Right atrium auricular region (tissue), 2 donors: ENCODE data around the gene NPPA. TPM values are rescaled to one million over a fixed set of nuclear protein-coding genes. Genes with fewer than 3 reads are reported as not detected.

ENCODE experiments used
- DNase-seq: peaks from one replicate; pipeline ENCODE4 v3.0.0-alpha.2; 2019; ENCODE audit warnings: low spot score
- H3K27ac ChIP-seq, 2 donors: fragments of 200-600 bp; sonication (generic); 1 replicate in 1 of 2; 2 replicates in 1 of 2; pipeline ENCODE4 v1.5.1; 2016 to 2019
- H3K27me3 ChIP-seq, 2 donors: fragments of 200-600 bp; sonication (generic); one replicate each; pipeline versions ENCODE4 v1.5.1 to v1.6.0; 2017 to 2019
- H3K36me3 ChIP-seq: fragments of 200-600 bp; sonication (generic); one replicate; pipeline ENCODE4 v1.5.1; 2016
- H3K4me1 ChIP-seq, 2 donors: fragments of 200-600 bp; sonication (generic); one replicate each; pipeline versions ENCODE4 v1.5.1 to v1.6.0; 2017 to 2019
- H3K4me3 ChIP-seq, 2 donors: fragments of 200-600 bp; sonication (generic); 1 replicate in 1 of 2; 2 replicates in 1 of 2; pipeline ENCODE4 v1.5.1; 2017 to 2019; ENCODE audit warnings: mild to moderate bottlenecking in 1 of 2, moderate library complexity in 1 of 2
- H3K9me3 ChIP-seq, 2 donors: fragments of 200-600 bp; sonication (generic); one replicate each; pipeline ENCODE4 v1.5.1; 2019
- total RNA-seq, 2 donors: library from RNA; depleted of rRNA; stranded (reverse); fragments of >200 nt; gene quantifications; one replicate each; pipeline ENCODE4 v1.1.0, GENCODE V29; 2016
- TF ChIP-seq, protein P1 (sequence below), 2 donors: fragments of 200-600 bp; sonication (generic); IDR thresholded peaks; one replicate each; pipeline ENCODE4 v1.5.1; 2019; ENCODE audit warnings: antibody characterized with exemption in 2 of 2

The NPPA gene
- total RNA-seq, 2 donors from 2014 or later: 98,870 to 132,613 TPM

DNA sequence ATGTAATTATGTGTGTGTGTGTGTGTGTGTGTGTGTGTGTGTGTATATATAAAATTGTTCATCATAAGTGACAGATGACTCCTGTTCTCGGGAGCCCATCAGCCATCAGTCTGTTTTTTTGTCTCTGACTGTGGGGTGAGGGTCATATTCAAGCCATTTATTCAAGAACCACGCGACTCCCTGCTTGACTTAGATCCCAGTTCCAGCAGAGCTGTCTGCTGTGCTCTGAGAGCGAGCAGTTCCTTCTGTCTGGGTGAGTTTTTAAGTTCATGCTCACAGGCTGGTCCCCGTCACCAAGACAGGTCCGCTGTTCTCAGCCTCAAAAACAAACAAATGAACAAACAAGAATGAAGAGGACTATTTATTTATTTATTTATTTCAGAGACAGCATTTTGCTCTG lies 29.5 kb upstream of the NPPA start:
- no peaks in the 10 kb centered on the region for H3K27me3 ChIP-seq
- H3K36me3 ChIP-seq: no peaks in the 10 kb centered on the region
- TF ChIP-seq, protein P1, sequence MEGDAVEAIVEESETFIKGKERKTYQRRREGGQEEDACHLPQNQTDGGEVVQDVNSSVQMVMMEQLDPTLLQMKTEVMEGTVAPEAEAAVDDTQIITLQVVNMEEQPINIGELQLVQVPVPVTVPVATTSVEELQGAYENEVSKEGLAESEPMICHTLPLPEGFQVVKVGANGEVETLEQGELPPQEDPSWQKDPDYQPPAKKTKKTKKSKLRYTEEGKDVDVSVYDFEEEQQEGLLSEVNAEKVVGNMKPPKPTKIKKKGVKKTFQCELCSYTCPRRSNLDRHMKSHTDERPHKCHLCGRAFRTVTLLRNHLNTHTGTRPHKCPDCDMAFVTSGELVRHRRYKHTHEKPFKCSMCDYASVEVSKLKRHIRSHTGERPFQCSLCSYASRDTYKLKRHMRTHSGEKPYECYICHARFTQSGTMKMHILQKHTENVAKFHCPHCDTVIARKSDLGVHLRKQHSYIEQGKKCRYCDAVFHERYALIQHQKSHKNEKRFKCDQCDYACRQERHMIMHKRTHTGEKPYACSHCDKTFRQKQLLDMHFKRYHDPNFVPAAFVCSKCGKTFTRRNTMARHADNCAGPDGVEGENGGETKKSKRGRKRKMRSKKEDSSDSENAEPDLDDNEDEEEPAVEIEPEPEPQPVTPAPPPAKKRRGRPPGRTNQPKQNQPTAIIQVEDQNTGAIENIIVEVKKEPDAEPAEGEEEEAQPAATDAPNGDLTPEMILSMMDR (IDR thresholded peaks at IDR 0.05): no peak
- DNase-seq: no peak
- H3K9me3 ChIP-seq: no peaks in the 10 kb centered on the region
- no peak overlapping the region for H3K27ac ChIP-seq
- H3K4me3 ChIP-seq: no peak overlapping the region
- peaks cover 0 to 84% of the 10 kb centered on the region in 2 donors for H3K4me1 ChIP-seq

DNA sequence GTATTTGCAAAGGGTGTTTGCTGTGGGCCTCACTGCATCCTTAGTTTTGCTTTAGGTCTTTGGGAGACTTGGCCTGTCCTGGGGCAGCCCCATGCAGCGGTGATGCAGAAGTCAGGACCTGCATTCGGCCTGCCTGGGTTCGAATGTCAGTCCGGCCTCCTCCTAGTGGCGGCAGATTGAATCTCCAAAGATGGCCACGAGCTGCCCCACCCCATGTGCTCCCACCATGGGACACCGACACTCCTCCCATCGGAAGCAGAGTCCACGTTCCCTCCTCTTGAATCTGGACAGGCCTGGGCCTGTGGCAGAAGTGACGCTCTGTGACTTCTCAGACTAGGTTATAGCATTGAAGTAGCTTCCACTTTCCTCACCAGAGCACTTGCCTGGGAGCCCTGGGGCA lies 27.5 kb upstream of the NPPA start:
- H3K9me3 ChIP-seq: no peaks in the 10 kb centered on the region
- TF ChIP-seq, protein P1 (IDR thresholded peaks at IDR 0.05): no peak
- DNase-seq: no peak
- H3K36me3 ChIP-seq: no peaks in the 10 kb centered on the region
- H3K4me3 ChIP-seq: no peak overlapping the region
- no peaks in the 10 kb centered on the region for H3K27me3 ChIP-seq
- peak overlapping the region; percentile 88 to 93 for H3K27ac ChIP-seq
- H3K4me1 ChIP-seq: peaks cover 0 to 67% of the 10 kb centered on the region in 2 donors

DNA sequence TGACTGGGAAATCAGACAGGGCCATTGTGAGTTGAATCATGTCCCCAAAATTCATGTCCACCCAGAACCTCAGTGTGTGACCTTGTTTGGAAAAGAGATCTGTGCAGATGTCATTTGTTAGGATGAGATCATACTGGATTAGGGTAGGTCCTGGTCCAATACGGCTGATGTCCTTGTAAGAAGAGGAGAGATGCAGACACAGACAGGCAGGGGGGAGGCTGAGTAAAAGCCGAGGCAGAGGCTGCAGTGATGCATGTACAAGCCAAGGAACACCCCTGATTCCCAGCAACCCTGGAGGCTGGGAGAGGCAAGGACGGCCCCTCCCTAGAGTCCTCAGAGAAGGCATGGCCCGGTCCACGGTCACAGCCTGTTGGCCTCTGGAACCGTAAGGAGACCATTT lies 27.0 kb upstream of the NPPA start:
- no peaks in the 10 kb centered on the region for H3K9me3 ChIP-seq
- no peaks in the 10 kb centered on the region for H3K27me3 ChIP-seq
- H3K27ac ChIP-seq: peak overlapping the region; percentile 88 to 93
- no peaks in the 10 kb centered on the region for H3K36me3 ChIP-seq
- TF ChIP-seq, protein P1 (IDR thresholded peaks at IDR 0.05): no peak
- H3K4me1 ChIP-seq: peaks cover 0 to 62% of the 10 kb centered on the region in 2 donors
- no peak overlapping the region for H3K4me3 ChIP-seq
- no peak for DNase-seq

DNA sequence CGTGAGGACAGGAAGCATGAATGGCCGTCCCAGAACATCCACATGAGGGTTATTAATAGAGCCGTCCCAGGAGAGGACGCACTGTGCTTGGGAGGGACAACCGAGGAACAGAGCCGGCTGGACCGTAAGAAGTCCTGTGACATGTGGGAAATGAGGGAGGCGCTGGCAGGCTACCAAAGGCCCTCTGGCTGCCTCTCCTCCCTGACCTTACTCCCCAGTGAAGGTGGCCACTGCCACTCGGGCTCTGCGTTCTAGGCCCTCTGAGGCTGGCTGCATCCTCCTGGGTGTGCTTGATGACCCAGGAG lies 26.6 kb upstream of the NPPA start:
- Histone ChIP-seq H3K36me3 (no peaks in the 10 kb centered on the region), H3K27ac (peak overlapping the region; percentile 88 to 93), H3K9me3 (no peaks in the 10 kb centered on the region), H3K4me3 (no peak overlapping the region), H3K4me1 (peaks cover 0 to 58% of the 10 kb centered on the region in 2 donors), H3K27me3 (no peaks in the 10 kb centered on the region)
- TF ChIP-seq, protein P1 (IDR thresholded peaks at IDR 0.05): no peak
- DNase-seq: peak; percentile 86

DNA sequence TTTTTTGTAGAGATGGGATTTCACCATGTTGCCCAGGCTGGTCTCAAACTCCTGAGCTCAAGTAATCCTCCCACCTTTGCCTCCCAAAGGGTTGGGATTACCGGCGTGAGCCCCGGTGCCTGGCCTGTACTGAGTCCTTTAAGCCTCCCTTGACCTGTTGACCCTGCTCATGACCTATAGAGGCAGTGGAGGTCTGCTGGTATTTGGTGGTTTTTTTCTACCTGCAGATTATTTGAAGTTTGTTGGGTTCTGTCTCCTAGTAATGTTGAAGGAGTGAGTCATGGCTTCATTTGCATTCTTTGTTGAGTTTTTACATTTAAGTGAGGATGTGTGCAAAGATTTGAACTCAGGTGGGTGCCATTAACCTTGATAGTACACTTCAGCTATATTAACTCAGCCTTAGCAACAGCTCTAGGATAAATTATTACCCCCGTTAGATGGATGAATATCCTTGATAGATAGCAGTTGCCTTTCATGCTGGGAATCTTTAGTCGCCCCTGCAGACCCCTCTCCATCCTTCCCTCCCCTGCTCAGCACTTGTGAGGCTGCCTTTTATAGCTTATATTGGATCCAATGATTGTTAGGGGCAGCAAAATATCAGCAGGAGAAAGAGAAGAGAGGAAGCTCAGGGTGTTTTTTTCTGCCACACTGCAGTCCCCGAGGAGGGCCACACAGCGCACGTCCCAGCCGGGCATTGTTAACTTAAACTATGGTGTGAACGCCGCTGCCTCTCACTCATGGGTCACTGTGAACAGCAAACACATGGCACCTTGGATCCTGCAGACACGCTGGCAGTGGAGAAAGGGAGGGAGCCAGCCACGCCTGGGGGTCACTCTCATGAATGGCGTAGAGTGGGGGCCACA lies 26.0 kb upstream of the NPPA start:
- H3K4me3 ChIP-seq: no peak overlapping the region
- DNase-seq: no peak
- H3K36me3 ChIP-seq: no peaks in the 10 kb centered on the region
- H3K4me1 ChIP-seq: peaks cover 0 to 52% of the 10 kb centered on the region in 2 donors
- TF ChIP-seq, protein P1 (IDR thresholded peaks at IDR 0.05): no peak
- peak overlapping the region; percentile 77 to 93 for H3K27ac ChIP-seq
- no peaks in the 10 kb centered on the region for H3K9me3 ChIP-seq
- no peaks in the 10 kb centered on the region for H3K27me3 ChIP-seq
